ENCODE measurements around the gene HTR2B.

Gene HTR2B

GRCh38 chr2:231134910-231135655 lies 10.2 kb upstream of the HTR2B start:
- DNase-seq, result no peak
- intact Hi-C loops (cut with DNase I), result no loop called here

- no peak for DNase-seq
- intact Hi-C loops (cut with DNase I), result no loop called here
These were observed 8.7 kb upstream of the HTR2B start for GRCh38 chr2:231133365-231134099.

- intact Hi-C loops (cut with DNase I), result no loop called here
- no peak for DNase-seq
These were observed 7.3 kb upstream of the HTR2B start for GRCh38 chr2:231132129-231132528.

GRCh38 chr2:231130336-231131056 lies 5.7 kb upstream of the HTR2B start:
- intact Hi-C loops (cut with DNase I), result no loop called here
- no peak for DNase-seq

- intact Hi-C loops (cut with DNase I), result no loop called here
- DNase-seq, result no peak
These were observed 4.4 kb upstream of the HTR2B start for GRCh38 chr2:231129216-231129615.

GRCh38 chr2:231128541-231128940 lies 3.7 kb upstream of the HTR2B start:
- no peak for DNase-seq
- intact Hi-C loops (cut with DNase I), result no loop called here

- intact Hi-C loops (cut with DNase I), result no loop called here
- no peak for DNase-seq
These were observed 3.1 kb upstream of the HTR2B start for GRCh38 chr2:231127936-231128335.

- intact Hi-C loops (cut with DNase I), result no loop called here
- no peak for DNase-seq
These were observed 2.6 kb upstream of the HTR2B start for GRCh38 chr2:231127480-231127879.

- intact Hi-C loops (cut with DNase I), result no loop called here
- DNase-seq, result peak in 1 of 10 donors; percentile 72
These were observed 1.3 kb upstream of the HTR2B start for GRCh38 chr2:231126123-231126522.

GRCh38 chr2:231123362-231123898 lies 1.4 kb downstream of the HTR2B start:
- intact Hi-C loops (cut with DNase I), result no loop called here
- DNase-seq, result no peak

- DNase-seq, result no peak
- intact Hi-C loops (cut with DNase I), result no loop called here
These were observed 6.3 kb downstream of the HTR2B start for GRCh38 chr2:231118614-231118942.

GRCh38 chr2:231117922-231118613 lies 6.8 kb downstream of the HTR2B start:
- intact Hi-C loops (cut with DNase I), result no loop called here
- DNase-seq, result no peak

- intact Hi-C loops (cut with DNase I), result no loop called here
- no peak for DNase-seq
These were observed 7.7 kb downstream of the HTR2B start for GRCh38 chr2:231117148-231117547.

GRCh38 chr2:231115651-231116050 lies 9.2 kb downstream of the HTR2B start:
- no peak for DNase-seq
- intact Hi-C loops (cut with DNase I), result no loop called here

- no peak for DNase-seq
- intact Hi-C loops (cut with DNase I), result no loop called here
These were observed 11.4 kb downstream of the HTR2B start for GRCh38 chr2:231113489-231113888.

GRCh38 chr2:231111987-231112386 lies 12.9 kb downstream of the HTR2B start:
- intact Hi-C loops (cut with DNase I), result no loop called here
- no peak for DNase-seq

- DNase-seq, result no peak
- intact Hi-C loops (cut with DNase I), result no loop called here
These were observed 14.3 kb downstream of the HTR2B start for GRCh38 chr2:231110551-231110950.

- peak in 8 of 10 donors; percentile 16 to 92 (median 67) for DNase-seq
- intact Hi-C loops (cut with DNase I), result loop anchor here (1.0 to 10.0 kb wide), 5 partner anchors 91 to 348 kb away; partner anchors contain the start of gene ARMC9
These were observed 20.6 kb downstream of the HTR2B start for GRCh38 chr2:231104115-231104713.

- DNase-seq, result no peak
- intact Hi-C loops (cut with DNase I), result loop anchor here (10.0 kb wide), 3 partner anchors 92 to 202 kb away; partner anchors contain the start of gene ARMC9
These were observed 22.1 kb downstream of the HTR2B start for GRCh38 chr2:231102772-231103171.

GRCh38 chr2:231100990-231101389 lies 23.9 kb downstream of the HTR2B start:
- intact Hi-C loops (cut with DNase I), result loop anchor here (10.0 kb wide), 3 partner anchors 94 to 204 kb away; partner anchors contain the start of gene ARMC9
- no peak for DNase-seq
